ENCODE measurements around the gene DNAJC1. TPM values are rescaled to one million over a fixed set of nuclear protein-coding genes. Genes with fewer than 3 reads are reported as not detected.

The DNAJC1 gene
- total RNA-seq, 3 donors from 2014 or later, result 63.7 to 93.0 (median 92.1) TPM

DNA sequence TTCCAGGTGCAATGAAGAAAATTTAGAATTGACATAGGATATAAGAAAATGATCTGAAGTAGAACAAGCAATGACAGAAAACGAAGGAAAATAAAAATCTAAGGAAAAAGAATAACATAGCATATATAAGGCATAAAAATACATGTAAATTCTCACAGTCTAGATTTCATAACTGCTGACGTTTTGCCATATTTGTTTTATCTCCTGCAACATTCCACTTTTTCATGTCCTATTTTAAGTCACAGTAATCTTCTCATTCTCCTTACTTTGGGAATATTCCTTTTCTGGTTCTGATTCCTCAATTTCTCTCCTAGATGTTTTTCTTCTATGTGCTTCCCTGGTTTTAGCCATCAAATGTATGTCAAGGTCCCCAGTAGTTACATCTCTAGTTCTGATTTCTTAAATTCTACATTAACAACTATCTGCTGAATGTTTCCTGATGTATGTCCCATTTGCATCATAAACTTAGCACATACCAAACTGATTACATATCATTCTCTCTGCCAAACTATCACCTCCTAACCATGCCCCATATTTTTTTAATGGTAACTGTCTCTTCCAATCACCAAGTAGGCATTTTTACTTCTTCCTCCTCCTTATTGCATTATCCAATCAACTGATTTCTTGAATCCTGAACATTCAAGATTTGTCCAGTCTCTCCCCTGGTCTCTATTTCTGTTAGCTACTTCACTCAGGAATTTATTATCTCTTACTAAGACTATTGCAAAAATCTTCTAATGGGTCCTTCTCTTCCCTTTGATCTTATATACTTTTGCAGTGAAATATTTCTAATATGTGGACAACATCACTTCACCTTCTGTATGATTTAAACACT lies 171.3 kb downstream of the DNAJC1 start:
- intact Hi-C loops (cut with DNase I; ENCODE audit: low total_unique reads), result no loop called here
- Histone ChIP-seq H3K9me3 (peaks cover 23 to 57% of the 10 kb centered on the region in 2 donors), H3K4me3 (no peak overlapping the region), H3K27me3 (no peaks in the 10 kb centered on the region), H3K27ac (no peak overlapping the region), H3K36me3 (no peaks in the 10 kb centered on the region), H3K4me1 (no peaks in the 10 kb centered on the region)
- DNase-seq (ENCODE audit: low spot score in 2 of 2), result no peak
- TF ChIP-seq, protein P1, sequence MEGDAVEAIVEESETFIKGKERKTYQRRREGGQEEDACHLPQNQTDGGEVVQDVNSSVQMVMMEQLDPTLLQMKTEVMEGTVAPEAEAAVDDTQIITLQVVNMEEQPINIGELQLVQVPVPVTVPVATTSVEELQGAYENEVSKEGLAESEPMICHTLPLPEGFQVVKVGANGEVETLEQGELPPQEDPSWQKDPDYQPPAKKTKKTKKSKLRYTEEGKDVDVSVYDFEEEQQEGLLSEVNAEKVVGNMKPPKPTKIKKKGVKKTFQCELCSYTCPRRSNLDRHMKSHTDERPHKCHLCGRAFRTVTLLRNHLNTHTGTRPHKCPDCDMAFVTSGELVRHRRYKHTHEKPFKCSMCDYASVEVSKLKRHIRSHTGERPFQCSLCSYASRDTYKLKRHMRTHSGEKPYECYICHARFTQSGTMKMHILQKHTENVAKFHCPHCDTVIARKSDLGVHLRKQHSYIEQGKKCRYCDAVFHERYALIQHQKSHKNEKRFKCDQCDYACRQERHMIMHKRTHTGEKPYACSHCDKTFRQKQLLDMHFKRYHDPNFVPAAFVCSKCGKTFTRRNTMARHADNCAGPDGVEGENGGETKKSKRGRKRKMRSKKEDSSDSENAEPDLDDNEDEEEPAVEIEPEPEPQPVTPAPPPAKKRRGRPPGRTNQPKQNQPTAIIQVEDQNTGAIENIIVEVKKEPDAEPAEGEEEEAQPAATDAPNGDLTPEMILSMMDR (IDR thresholded peaks at IDR 0.05), result no peak
- TF ChIP-seq POLR2A (IDR thresholded peaks at IDR 0.05), result no peak
- TF ChIP-seq POLR2AphosphoS5 (IDR thresholded peaks at IDR 0.05), result no peak

DNA sequence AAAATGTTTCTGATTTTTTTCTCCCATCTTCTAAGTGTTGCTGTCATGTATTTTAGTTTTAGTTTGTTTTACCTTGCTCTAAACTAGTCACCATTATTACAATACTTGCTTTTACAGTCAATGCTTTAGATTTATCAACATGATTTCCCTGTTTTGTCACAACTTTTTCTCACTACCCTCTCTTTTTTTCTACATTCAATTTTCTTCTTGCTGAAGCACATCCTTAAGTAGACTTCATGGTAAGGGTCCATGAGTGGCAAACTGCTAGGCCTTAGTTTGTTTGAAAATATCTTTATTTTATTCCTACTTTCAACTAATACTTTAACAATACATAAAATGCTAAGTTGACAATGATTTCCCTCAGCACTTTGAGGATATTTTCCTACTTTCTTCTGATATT lies 173.5 kb downstream of the DNAJC1 start:
- H3K27me3 ChIP-seq, result no peaks in the 10 kb centered on the region
- no peak overlapping the region for H3K4me3 ChIP-seq
- no peak for DNase-seq (ENCODE audit: low spot score in 2 of 2)
- intact Hi-C loops (cut with DNase I; ENCODE audit: low total_unique reads), result no loop called here
- TF ChIP-seq POLR2AphosphoS5 (IDR thresholded peaks at IDR 0.05) (no peak), POLR2A (IDR thresholded peaks at IDR 0.05) (no peak)
- TF ChIP-seq, protein P1 (IDR thresholded peaks at IDR 0.05), result no peak
- H3K4me1 ChIP-seq, result no peaks in the 10 kb centered on the region
- H3K36me3 ChIP-seq, result no peaks in the 10 kb centered on the region
- peaks cover 25 to 69% of the 10 kb centered on the region in 2 donors for H3K9me3 ChIP-seq
- H3K27ac ChIP-seq, result no peak overlapping the region

DNA sequence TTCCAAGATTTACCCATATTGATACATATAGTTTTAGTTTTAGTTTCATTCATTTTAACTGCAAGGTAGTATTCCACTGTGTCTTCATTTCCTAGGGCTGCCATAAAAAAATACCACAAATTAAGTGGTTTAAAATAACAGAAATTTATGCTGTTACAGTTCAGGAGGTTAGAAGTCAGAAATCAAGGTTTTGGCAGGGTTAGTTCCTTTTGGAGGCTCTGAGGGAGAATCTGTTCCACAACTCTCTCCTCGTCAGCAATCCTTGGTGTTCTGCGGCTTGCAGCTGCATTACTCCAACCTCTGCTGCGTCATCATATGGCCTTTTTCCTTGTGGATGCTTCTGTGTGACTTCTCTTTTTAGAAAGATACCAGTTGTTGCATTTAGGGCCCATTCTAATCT lies 176.2 kb downstream of the DNAJC1 start:
- intact Hi-C loops (cut with DNase I; ENCODE audit: low total_unique reads), result no loop called here
- Histone ChIP-seq H3K9me3 (peaks cover 17 to 53% of the 10 kb centered on the region in 2 donors), H3K4me3 (no peak overlapping the region), H3K27ac (no peak overlapping the region), H3K27me3 (no peaks in the 10 kb centered on the region), H3K4me1 (no peaks in the 10 kb centered on the region), H3K36me3 (no peaks in the 10 kb centered on the region)
- DNase-seq (ENCODE audit: low spot score in 2 of 2), result no peak
- TF ChIP-seq, protein P1 (IDR thresholded peaks at IDR 0.05), result no peak
- TF ChIP-seq POLR2A (IDR thresholded peaks at IDR 0.05) (no peak), POLR2AphosphoS5 (IDR thresholded peaks at IDR 0.05) (no peak)

DNA sequence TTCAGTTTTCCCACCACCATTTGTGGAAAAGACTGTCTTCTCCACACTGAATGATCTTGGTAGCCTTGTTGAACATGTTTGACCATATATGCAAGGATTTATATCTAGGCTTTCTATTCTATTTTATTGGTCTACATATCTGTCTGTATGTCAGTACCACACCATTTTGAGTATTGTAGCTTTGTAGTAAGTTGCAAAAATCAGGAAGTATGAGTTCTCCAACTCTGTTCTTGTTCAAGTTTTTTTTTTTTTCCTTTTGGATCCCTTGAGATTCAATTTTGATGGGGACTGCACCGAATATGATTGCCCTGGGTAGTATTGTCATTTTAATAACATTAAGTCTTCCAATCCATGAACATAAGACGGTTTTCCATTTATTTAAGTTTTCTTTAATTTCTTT lies 176.8 kb downstream of the DNAJC1 start:
- no peaks in the 10 kb centered on the region for H3K36me3 ChIP-seq
- no peaks in the 10 kb centered on the region for H3K4me1 ChIP-seq
- TF ChIP-seq, protein P1 (IDR thresholded peaks at IDR 0.05), result no peak
- TF ChIP-seq POLR2A (IDR thresholded peaks at IDR 0.05), result no peak
- no peak for TF ChIP-seq POLR2AphosphoS5 (IDR thresholded peaks at IDR 0.05)
- no peak for DNase-seq (ENCODE audit: low spot score in 2 of 2)
- intact Hi-C loops (cut with DNase I; ENCODE audit: low total_unique reads), result no loop called here
- H3K27ac ChIP-seq, result no peak overlapping the region
- H3K9me3 ChIP-seq, result peaks cover 17 to 53% of the 10 kb centered on the region in 2 donors
- no peak overlapping the region for H3K4me3 ChIP-seq
- no peaks in the 10 kb centered on the region for H3K27me3 ChIP-seq

DNA sequence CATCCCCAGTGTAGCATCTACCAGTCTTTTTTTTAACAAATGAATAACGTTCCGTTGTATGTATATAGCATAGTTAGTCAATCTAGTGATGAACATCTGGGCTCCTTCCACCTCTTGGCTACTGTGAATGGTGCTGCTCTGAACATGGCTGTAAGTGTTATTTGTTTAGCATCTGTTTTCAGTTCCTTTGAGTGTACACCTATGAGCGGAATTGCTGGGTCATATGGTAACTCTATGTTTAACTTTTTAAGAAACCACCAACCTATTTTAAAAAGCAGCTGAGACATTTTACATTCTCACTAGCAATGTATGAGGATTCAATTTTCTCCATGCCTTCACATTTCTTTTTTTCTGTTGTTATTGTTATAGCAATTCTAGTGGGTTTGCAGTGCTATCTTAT lies 178.2 kb downstream of the DNAJC1 start:
- intact Hi-C loops (cut with DNase I; ENCODE audit: low total_unique reads), result no loop called here
- Histone ChIP-seq H3K36me3 (no peaks in the 10 kb centered on the region), H3K27ac (no peak overlapping the region), H3K27me3 (no peaks in the 10 kb centered on the region), H3K4me1 (no peaks in the 10 kb centered on the region), H3K4me3 (no peak overlapping the region), H3K9me3 (peaks cover 17 to 53% of the 10 kb centered on the region in 2 donors)
- TF ChIP-seq POLR2A (IDR thresholded peaks at IDR 0.05), result no peak
- TF ChIP-seq POLR2AphosphoS5 (IDR thresholded peaks at IDR 0.05), result no peak
- TF ChIP-seq, protein P1 (IDR thresholded peaks at IDR 0.05), result no peak
- DNase-seq (ENCODE audit: low spot score in 2 of 2), result no peak
